WI38 (cell line): ENCODE results near the gene ALDH1L1.

ENCODE experiments used
- H3K4me3 ChIP-seq: 2 replicates; pipeline ENCODE4 v1.5.1; 2011; ENCODE audit warnings: low read depth, mild to moderate bottlenecking, control low read depth, low read length
- CTCF ChIP-seq: IDR thresholded peaks from 2 replicates; pipeline ENCODE4 v1.5.1; 2012; ENCODE audit warnings: low read depth, mild to moderate bottlenecking, control low read depth, low read length

ALDH1L1 gene

GRCh38 chr3:126154391-126155279 lies 25.8 kb downstream of the ALDH1L1 start:
- TF ChIP-seq CTCF = no peak
- no peak overlapping the region for H3K4me3 ChIP-seq

- TF ChIP-seq CTCF = no peak
Measured at GRCh38 chr3:126153695-126154360, 26.6 kb downstream of the ALDH1L1 start.

GRCh38 chr3:126152901-126153694 lies 27.3 kb downstream of the ALDH1L1 start:
- TF ChIP-seq CTCF = no peak
- H3K4me3 ChIP-seq = no peak overlapping the region

More at GRCh38 chr3:126153695-126154360, 26.6 kb downstream of the ALDH1L1 start:
- H3K4me3 ChIP-seq = no peak overlapping the region

- TF ChIP-seq CTCF = no peak
- no peak overlapping the region for H3K4me3 ChIP-seq
Measured at GRCh38 chr3:126152458-126152857, 27.9 kb downstream of the ALDH1L1 start.

GRCh38 chr3:126151562-126152302 lies 28.7 kb downstream of the ALDH1L1 start:
- no peak for TF ChIP-seq CTCF

GRCh38 chr3:126149960-126150515 lies 30.3 kb downstream of the ALDH1L1 start:
- no peak for TF ChIP-seq CTCF

More at GRCh38 chr3:126151562-126152302, 28.7 kb downstream of the ALDH1L1 start:
- H3K4me3 ChIP-seq = no peak overlapping the region

More at GRCh38 chr3:126149960-126150515, 30.3 kb downstream of the ALDH1L1 start:
- no peak overlapping the region for H3K4me3 ChIP-seq
